Prostate gland (tissue), 2 donors: Measurements from ENCODE around the gene NCBP1.

Source experiments
- CTCF ChIP-seq, 4 experiments: fragments of 200-600 bp in 2 of 4; fragments of 450-650 bp in 2 of 4; sonication (generic) in 2 of 4; IDR thresholded peaks; 1 replicate in 3 of 4; 2 replicates in 1 of 4; pipeline ENCODE4 v1.5.1; 2016 to 2019; ENCODE audit warnings: antibody characterized with exemption in 4 of 4, mild to moderate bottlenecking in 2 of 4, moderate library complexity in 2 of 4
- POLR2A ChIP-seq: fragments of 450-650 bp; IDR thresholded peaks from one replicate; pipeline ENCODE4 v1.6.1; 2016; ENCODE audit warnings: antibody characterized with exemption, mild to moderate bottlenecking
- POLR2AphosphoS5 ChIP-seq: sonication (generic); formaldehyde crosslinking; IDR thresholded peaks from one replicate; pipeline ENCODE4 v1.6.1; 2017; ENCODE audit warnings: antibody characterized with exemption

- TF ChIP-seq POLR2A, result no peak
- TF ChIP-seq CTCF (IDR thresholded peaks at IDR 0.05), result no peak
- no peak for TF ChIP-seq POLR2AphosphoS5
Measured at GRCh38 chr9:97601228-97601898, 32.3 kb upstream of the NCBP1 start.
